Superior temporal gyrus (tissue), 1 donor: ENCODE results near the gene ZBTB7B.

Experiments used
- DNase-seq: peaks from one replicate; pipeline ENCODE4 v3.0.0-alpha.2; 2016; ENCODE audit errors: extremely low spot score

ZBTB7B gene

DNA sequence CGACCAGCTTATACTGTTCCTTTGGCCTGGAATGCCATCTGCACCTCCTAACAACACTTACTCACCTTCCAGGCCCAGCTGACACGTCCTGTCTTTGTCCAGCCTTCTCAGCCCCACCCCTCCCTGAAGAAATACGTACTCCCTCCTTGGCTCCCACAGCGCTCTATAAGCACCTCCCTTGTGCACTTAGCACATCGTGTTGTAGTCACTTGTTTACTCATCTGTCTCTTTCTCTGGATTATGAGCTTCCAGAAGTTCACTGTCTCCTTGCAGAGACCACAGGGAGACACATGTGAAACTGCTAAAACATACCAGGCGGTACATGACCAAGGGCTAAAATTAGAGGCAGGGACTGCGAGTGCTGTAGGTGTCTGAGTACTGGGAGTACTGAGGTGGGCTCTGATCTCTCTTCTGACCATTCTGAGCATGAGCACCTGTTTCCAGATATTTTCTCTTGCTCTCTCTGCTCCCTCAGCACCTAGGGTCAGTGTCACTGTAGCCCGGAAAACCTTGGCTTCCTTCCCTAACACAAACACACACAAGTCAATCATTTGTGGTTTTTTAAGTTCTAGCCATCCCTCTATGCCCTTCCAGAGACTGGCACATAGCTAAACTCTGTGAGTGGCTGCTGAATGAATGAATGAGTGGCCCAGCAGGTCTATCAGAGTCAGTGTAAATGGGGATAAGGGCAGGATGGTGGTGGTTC is 36.2 kb downstream of the ZBTB7B start:
- no peak for DNase-seq

DNA sequence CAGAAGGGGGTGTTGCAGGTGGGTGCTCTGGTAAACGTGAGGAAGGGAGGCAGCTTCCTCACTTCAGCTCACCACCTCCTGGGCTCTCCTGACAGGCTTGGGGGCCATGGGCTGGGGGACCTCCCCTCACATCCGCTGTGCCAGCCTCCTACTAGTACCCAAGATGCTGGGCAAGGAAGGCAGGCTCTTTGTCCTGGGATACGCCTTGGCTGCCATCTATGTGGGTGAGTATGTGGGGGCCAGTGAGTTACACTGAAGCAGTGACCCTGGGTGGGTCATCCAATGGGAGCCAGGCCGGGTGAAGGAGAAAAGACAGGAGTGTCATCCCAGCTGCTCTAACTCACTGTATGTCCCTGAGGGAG is 36.7 kb downstream of the ZBTB7B start:
- DNase-seq, result no peak

DNA sequence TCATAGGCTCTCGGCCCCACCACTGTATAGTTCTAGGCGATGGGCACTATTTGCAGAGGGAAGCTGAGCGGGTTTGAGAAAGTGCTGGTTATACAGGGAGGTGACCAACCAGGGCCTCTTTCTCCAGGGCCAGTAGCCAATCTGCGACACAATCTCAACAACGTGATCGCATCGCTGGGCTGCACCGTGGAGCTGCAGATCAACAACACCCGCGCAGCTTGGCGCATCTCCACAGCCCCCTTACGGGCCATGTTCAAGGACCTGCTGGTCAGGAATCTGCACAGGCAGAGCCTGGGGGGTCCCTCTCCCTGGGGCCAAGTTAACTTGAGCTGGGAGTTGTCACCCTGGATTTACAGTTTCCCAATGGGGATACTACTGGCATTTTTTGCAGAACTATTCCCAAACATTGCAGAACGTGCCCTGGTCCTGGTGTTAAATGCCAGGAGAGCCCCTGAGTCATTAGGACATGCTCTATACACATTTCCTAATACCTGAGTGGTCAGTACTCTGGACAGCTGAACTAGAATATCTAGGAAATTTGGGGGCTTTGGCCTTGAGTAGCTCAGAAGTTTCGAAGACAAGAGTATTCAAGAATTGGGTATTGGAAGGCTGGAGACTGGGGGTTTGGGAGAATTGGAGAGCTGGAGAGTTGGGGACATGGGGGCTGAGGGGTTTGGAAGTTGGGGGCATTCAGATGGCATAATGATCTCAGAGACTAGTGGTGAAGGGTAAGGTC is 37.9 kb downstream of the ZBTB7B start:
- DNase-seq, result no peak

DNA sequence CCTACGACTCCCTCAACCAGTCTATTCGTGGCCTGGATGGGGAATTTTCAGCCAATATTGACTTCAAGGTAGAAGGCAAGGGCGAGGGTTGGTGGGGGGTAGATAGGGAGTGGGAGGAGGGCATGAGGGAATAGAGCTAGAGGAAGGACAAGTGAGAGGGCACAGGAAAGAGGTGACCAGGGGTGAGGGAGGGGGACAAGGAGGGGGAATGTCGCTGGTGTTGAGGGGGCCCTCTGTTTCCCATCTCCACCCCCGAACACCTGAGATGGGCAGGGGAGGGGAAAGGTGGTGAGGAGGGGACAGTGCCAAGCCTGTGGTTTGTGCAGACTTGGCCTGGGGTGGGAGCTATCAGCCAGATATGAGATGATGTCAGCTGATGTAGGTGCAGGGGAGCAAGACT is 40.2 kb downstream of the ZBTB7B start:
- DNase-seq, result no peak

DNA sequence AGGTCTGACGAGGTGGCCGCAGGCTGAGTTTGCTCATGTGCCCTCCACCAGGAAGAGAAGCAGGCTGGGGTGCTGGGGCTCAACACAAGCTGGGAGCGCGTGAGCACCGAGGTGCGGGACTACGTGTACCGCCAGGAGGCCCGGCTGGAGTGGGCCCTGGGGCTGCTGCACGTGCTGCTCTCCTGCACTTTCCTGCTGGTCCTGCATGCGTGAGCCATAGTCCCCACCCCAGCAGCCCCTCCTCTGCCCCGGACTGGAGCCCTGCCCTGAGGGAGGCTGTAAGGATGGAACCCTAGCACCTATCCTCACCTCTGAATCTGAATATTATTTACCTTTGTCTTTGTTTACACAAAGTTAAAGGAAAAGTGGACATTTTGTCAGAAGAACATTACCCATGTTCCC is 40.7 kb downstream of the ZBTB7B start:
- no peak for DNase-seq

DNA sequence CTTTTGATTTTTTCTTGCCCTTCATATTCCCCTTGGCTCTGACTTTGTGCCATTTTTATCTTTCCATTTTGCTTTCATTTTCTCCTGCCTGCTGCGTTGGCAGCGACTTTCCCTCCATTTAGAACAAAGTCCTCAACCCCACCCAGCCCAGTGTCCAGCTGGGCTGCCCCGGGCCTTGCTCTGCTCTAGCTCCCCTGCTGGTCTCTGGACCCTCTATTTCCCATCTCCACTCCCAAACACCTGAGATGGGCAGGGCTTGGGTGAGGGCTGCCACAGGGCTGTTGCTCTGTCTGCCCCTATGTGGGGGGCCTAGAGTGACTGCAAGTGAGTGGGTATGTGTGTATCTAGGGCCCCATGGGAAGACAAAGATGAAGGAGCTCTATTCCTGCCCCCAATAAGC is 41.2 kb downstream of the ZBTB7B start:
- no peak for DNase-seq

DNA sequence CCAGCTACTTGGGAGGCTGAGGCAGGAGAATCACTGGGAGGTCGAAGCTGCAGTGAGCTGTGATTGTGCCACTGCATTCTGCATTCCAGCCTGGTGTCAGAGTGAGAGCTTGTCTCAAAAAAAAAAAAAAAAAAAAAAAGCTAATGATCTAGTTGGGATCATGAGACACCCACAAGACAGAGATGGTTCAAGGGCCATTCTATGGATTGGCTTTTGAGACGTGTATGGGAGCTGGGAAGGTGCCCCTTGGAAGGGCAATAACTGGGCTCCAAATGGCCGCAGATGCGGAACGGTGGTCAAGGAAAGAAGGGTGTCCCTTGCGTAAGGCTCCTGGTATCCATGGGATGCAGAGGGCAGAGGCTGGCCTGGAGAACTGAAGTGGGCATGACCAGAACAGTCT is 41.8 kb downstream of the ZBTB7B start:
- no peak for DNase-seq

DNA sequence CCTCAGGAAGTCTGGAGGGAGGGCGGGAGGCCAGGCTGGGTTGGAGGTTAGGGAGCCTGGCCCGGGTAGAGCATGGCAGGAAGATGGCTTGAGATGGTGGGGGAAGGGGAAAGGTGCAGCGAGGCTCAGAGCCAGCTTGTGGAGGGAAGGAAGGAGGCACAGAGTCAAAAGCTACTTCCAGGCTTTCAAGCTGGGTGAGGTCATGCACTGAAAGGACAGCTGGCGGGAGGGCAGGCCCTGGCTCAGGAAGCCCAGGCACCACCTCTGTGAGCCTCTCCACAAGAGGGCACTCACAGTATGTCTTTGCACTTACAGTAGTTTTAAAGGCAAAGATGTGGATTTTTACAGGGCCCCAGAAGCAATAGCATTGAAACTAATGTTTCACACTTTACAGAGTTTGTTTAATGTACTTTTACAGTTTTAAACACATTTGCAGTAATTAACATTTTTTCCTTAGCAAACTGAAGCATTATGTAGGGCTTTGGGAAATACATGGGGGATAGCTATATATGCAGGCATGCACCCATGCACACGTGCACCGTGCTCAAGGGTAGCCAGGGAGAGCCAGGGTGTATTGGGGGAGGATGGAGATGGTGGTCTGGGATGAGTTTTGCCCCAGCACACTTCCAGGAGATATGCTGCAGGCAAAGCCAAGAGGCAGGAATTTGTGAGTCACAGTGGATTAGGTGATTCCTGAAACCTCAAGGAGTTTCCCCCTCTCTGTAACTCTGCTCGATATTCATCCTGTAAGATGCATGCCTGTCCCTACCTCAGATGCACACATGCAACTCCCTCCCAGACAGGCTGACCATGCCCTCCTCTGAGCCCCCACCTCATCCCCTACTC is 42.4 kb downstream of the ZBTB7B start:
- DNase-seq, result peak; percentile 88

DNA sequence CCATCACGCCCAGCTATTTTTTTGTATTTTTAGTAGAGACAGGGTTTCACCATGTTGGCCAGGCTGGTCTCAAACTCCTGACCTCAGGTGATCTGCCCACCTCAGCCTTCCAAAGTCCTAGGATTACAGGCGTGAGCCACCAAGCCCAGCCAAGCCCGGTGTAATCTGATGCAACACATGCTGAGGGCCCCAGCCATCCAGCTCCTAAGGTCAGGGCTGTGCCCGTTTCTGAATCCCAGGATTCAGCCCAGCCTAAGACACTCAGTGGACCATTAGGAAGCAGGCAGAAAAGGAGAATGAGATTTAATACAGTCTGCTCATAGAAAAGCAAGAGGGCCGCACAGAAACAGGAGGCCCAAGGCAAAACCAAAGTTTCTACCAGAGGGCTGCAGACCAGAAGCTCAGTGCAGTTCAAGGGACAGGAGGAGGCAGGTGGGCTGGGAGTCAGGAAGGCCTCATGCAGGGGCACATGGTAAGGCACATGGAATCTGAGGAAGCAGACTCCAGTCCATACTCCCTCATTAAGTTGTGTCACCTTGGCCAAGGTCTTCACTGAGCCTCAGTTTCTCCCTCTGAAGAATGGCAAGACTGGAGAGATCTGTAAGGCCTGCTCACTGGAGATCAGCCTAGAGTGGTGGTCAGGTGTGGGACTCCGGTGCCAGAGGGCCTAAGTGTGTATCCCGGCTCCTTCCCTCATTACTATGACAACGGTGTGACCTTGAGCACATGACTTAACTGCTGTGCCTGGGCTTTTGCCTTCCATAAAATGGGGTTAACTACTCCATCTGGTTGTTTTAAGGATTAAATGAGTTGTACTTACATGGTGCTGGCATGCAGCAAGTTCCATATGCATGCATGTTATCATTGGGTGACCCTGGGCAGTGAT is 46.1 kb downstream of the ZBTB7B start:
- no peak for DNase-seq

DNA sequence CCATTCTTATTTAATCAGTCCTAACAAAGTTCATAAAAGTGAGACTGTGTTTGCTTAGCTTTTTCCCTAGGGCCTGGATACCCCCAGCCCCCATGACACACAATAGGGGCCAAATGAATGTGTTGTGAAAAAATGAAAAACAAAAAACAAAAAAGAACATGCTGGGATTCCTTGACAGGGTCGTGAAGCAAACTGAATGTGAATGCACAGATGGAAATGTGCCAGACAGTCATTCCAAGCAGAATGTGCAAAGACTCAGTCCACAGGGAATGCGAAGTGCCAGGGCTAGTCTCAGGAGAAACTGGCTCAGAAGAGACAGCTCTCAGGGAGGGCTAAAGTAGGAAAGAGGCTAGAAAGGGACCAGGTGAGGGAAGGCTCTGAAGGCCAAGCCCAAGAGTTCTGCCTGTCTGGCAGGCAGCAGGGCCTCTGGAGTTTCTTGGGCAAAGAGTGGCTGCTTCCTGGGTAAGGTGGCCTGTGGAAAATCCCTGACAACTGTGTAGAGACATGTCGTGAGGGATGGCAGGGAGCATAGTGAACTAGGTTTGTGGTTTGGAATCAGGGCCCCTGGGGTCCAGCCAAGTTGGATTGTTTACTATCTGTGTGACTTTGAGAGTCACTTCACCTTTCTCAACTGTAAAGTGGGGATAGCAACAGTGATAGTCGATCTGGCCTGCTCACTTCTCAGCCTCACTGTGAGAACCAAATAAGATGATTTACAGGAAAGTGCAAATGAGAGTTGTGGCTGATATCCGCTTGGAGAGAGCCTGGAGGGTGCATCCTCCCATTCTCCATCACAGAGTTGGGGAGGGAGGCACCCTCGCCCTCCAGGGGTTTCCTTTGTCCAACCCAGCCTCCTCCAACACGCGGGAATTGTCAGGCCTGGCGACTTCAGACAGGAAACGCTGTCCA is 47.3 kb downstream of the ZBTB7B start:
- DNase-seq, result peak; percentile 17

DNA sequence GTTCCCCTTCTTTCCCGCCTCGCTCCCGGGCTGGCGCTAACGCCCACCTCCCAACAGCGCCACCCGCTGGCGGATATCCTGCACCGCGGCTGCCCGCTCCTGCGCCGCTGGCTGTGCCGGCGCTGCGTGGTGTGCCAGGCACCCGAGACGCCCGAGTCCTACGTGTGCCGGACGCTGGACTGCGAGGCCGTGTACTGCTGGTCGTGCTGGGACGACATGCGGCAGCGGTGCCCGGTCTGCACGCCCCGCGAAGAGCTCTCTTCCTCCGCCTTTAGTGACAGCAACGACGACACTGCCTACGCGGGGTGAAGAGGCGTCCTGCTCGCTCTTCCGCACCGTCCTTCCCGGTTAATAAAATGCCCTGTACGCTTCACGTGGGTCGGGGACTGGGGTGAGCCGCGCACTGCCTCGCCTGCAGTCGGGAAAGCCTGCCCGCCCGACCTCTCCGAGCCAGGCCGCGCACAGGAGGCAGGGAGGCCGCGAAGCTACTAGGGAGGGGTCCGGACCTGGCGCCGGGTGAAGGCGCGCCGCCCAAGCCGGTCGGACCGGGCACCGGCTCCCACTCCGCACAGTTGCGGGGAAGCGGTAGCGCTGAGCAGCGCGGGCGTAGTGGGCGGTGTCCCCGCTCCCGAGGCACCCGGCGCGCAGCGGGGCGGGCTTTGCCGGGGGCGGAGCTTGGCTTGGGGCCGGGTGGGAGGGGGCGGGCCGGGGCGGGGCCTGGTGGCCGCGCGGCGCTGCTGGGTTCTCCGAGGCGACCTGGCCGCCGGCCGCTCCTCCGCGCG is 48.1 kb downstream of the ZBTB7B start, which contains the start of gene ADAM15:
Gene ADAM15, plus strand, starts transcription at position 757 of the 782 bp plus-strand sequence. CDS start 71 bp downstream, outside the sequence.
- peak; percentile 78 for DNase-seq

DNA sequence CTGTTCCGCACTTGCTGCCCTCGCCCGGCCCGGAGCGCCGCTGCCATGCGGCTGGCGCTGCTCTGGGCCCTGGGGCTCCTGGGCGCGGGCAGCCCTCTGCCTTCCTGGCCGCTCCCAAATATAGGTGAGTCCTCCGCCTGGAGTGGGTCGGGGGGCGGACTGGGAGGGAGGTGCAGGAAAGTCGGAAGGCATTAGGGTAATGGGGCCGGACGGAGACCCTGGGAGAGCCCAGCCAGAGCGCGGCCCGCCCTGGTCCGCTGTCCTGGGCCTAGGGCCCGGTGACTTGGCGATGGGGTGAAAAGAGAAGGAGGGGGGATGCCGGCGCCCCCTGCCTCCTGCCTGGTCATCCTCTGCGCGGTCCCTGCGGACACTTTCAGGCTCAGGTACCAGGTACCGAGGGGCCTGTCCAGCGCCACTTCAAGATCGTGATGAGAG is 48.8 kb downstream of the ZBTB7B start:
- DNase-seq, result no peak

DNA sequence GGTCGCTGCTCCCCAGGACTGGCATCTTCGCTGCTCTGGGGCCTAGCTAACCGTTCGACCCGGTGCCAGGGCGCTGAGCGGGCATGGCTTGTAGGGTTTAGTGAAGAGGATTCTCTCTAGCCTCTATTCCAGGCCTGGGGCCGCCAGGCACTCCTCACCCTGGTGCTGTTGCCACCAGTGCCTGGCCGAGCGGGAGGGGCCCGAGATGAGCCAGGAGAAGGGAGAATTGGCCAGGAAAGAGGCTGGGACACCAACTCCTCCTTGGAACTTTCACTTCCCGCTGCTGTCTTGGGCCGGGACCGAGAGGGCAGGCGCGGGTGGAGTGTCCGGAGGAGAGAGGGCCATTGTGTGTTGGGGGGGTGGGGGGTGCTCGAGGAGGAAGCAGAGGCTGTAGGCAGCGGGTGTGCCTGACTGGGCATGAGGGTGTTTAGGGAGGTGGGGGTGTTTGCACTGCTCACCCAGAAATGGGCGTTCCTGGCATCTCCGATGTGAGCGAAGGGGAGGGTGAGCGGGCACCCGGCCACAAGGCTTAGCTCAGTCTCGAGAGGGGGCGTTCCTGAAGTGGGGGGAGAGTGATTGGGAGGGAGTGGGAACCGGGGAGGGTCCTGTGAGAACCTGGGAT is 49.3 kb downstream of the ZBTB7B start:
- DNase-seq, result peak; percentile 37

DNA sequence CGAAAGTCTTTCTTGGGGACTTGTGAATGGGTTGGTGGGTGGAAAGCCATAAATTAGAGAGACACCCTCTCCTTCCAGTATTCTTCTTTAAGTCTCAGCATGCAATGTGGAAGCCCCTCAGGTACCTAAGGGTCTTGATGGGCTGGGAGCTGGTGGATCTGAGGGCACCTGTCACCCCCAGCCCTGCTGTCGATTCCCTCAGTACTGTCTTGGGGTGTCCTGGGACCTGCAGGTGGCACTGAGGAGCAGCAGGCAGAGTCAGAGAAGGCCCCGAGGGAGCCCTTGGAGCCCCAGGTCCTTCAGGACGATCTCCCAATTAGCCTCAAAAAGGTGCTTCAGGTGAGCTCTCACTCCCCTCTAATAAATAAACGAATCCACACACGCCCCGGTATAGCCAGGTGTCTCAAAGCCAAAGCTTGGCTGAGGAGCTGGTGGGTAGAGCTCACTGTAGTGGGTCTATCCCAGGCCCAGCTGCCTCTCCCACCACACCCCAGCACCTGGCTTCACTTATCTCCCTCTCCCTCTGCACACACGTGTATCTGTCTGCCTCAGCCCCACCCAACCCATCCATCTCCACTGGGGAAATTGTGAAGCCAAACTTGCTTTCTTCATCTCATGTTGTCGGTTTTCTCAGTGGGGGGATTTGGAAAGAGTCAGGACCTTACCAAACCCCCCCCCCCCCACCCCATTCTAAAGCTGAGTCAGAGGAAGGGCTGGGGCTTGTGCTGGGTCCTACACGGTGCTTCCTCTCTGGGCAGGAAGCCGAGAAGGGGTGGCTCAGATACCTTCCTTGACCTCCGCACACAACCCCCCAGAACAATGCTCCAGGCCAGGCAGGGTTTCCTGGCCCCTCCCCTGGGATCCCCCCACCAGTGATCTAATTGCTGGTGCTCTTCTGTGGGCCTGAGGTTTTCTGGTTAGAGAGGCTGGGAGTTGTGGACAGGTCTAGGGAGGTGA is 50.1 kb downstream of the ZBTB7B start:
- DNase-seq, result no peak

DNA sequence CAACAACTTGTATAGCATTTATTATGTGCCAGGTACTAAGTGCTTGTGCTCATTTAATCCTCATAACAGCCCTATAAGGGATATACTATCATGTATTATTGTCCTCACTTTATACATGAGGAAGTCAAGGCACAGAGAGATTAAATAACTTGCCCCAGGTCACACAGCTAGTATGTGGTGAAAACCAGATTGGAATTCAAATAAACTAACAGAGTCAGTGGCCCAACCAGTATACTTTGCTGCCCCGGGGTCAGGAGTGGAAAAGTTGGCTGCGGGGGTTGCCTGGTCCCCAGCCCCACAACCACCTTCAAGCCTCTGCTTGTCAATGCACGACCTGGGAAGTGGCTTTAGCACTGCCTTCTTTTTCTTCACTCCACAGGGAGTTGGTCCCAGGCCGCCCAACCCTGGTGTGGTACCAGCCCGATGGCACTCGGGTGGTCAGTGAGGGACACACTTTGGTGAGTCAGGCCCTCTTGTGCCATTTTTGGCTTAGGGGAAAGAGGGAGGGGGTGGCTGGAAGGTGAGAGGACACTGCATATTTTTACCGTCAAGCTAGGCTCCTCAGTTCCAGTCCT is 51.0 kb downstream of the ZBTB7B start:
- DNase-seq, result no peak

DNA sequence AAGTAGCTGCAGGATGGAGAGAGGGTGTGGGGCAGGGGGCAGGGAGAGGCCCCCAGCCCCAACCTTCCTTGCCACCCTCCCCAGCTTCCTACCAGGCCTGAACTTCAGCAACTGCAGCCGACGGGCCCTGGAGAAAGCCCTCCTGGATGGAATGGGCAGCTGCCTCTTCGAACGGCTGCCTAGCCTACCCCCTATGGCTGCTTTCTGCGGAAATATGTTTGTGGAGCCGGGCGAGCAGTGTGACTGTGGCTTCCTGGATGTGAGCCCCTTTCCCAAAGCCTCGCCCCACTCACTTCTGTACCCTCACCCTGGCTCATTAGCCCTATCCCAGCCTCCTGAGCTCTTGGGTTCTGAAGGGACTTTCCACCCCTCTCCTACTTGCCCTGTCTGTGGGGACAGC is 54.5 kb downstream of the ZBTB7B start:
- no peak for DNase-seq

DNA sequence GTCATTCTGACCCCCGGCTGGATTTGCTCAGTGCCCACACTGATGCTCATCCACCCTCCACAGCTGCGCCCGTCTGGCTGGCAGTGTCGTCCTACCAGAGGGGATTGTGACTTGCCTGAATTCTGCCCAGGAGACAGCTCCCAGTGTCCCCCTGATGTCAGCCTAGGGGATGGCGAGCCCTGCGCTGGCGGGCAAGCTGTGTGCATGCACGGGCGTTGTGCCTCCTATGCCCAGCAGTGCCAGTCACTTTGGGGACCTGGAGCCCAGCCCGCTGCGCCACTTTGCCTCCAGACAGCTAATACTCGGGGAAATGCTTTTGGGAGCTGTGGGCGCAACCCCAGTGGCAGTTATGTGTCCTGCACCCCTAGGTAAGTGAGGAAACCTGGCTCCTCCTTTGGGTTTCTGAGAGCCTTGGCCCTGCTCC is 55.2 kb downstream of the ZBTB7B start:
- DNase-seq, result no peak

DNA sequence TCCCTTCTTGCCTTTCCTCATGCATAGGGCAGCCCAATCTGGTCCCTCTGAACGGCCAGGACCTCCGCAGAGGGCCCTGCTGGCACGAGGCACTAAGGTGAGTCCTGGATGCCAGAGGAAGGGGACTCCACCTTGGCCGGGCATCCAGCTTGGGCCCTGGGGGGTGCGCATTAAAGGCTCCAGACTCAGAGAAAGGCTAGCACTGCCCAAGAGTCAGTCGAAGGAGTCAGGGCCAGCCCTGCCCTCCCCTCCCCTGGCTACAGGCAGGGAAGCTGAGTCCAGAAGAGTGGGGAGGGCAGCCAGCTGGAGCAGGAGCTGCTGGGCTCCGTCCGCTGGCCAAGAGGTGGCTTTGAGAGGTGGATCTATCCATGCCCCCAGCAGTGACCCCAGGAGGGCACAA is 58.1 kb downstream of the ZBTB7B start:
- no peak for DNase-seq
